ENCODE data around the gene GFOD1. TPM values are rescaled to one million over a fixed set of nuclear protein-coding genes. Genes with fewer than 3 reads are reported as not detected.
"Not testable (repeated sequence)": the region's sequence is repeated elsewhere in the genome, so short reads cannot be mapped to it uniquely, and the experiment has no call there.

The GFOD1 gene
- total RNA-seq, 1 experiment from 2014 or later = 4.3 TPM

GRCh38 chr6:13355043-13355945, 132.1 kb downstream of the GFOD1 start:
- DNase-seq (ENCODE audit: low read depth) = peak; percentile 100

- DNase-seq (ENCODE audit: low read depth) = peak; percentile 84
These were observed 132.9 kb downstream of the GFOD1 start for GRCh38 chr6:13354331-13355042.

GRCh38 chr6:13352165-13352564, 135.2 kb downstream of the GFOD1 start:
- DNase-seq (ENCODE audit: low read depth) = no peak

- no peak for DNase-seq (ENCODE audit: low read depth)
These were observed 136.1 kb downstream of the GFOD1 start for GRCh38 chr6:13351271-13351670.

GRCh38 chr6:13349811-13350506, 137.4 kb downstream of the GFOD1 start:
- DNase-seq (ENCODE audit: low read depth) = peak; percentile 55

- no peak for DNase-seq (ENCODE audit: low read depth)
These were observed 138.9 kb downstream of the GFOD1 start for GRCh38 chr6:13348334-13349113.

GRCh38 chr6:13346245-13346644, 141.2 kb downstream of the GFOD1 start:
- DNase-seq (ENCODE audit: low read depth) = no peak

- no peak for DNase-seq (ENCODE audit: low read depth)
These were observed 144.9 kb downstream of the GFOD1 start for GRCh38 chr6:13342414-13343019.

- DNase-seq (ENCODE audit: low read depth) = no peak
These were observed 147.4 kb downstream of the GFOD1 start for GRCh38 chr6:13339863-13340630.

GRCh38 chr6:13338038-13338437, 149.4 kb downstream of the GFOD1 start:
- DNase-seq (ENCODE audit: low read depth) = no peak

GRCh38 chr6:13336553-13336952, 150.8 kb downstream of the GFOD1 start:
- DNase-seq (ENCODE audit: low read depth) = peak; percentile 77

GRCh38 chr6:13334953-13335352, 152.4 kb downstream of the GFOD1 start:
- DNase-seq (ENCODE audit: low read depth) = peak; percentile 42

- DNase-seq (ENCODE audit: low read depth) = no peak
These were observed 155.1 kb downstream of the GFOD1 start for GRCh38 chr6:13332349-13332706.

GRCh38 chr6:13331516-13332348, 155.7 kb downstream of the GFOD1 start:
- peak; percentile 43 for DNase-seq (ENCODE audit: low read depth)

- DNase-seq (ENCODE audit: low read depth) = no peak
These were observed 158.6 kb downstream of the GFOD1 start for GRCh38 chr6:13328875-13329183.

- DNase-seq (ENCODE audit: low read depth) = peak; percentile 94
These were observed 159.1 kb downstream of the GFOD1 start, which contains the start of gene TBC1D7 for GRCh38 chr6:13328076-13328874. TBC1D7 (minus strand) TSS chr6:13328537; CDS start chr6:13326898, 1,639 bp downstream.

- DNase-seq (ENCODE audit: low read depth) = no peak
These were observed 159.7 kb downstream of the GFOD1 start for GRCh38 chr6:13327691-13328075.

- DNase-seq (ENCODE audit: low read depth) = not testable (repeated sequence)
These were observed 161.3 kb downstream of the GFOD1 start for GRCh38 chr6:13326031-13326586.

Data from M059J (cell line).